Uterus (tissue), 4 donors: ENCODE results near the gene ARID3B. TPM values are rescaled to one million over a fixed set of nuclear protein-coding genes. Genes with fewer than 3 reads are reported as not detected.

Experiments used
- DNase-seq, 2 donors: peaks; one replicate each; pipeline ENCODE4 v3.0.0-alpha.2; 2019 to 2020
- H3K27ac ChIP-seq, 2 donors: fragments of 200-600 bp; sonication (generic); 1 replicate in 1 of 2; 2 replicates in 1 of 2; pipeline ENCODE4 v1.5.1; 2016 to 2018
- H3K27me3 ChIP-seq, 2 donors: fragments of 200-600 bp; sonication (generic); one replicate each; pipeline ENCODE4 v1.5.1; 2018 to 2019; ENCODE audit warnings: control low read depth in 1 of 2
- H3K36me3 ChIP-seq, 2 donors: fragments of 200-600 bp; sonication (generic); one replicate each; pipeline ENCODE4 v1.5.1; 2019; ENCODE audit warnings: control low read depth in 1 of 2
- H3K4me1 ChIP-seq, 2 donors: fragments of 200-600 bp; sonication (generic); one replicate each; pipeline ENCODE4 v1.5.1; 2018 to 2019; ENCODE audit warnings: control low read depth in 1 of 2
- H3K4me3 ChIP-seq, 2 donors: fragments of 200-600 bp; sonication (generic); 1 replicate in 1 of 2; 2 replicates in 1 of 2; pipeline ENCODE4 v1.5.1; 2018 to 2019; ENCODE audit warnings: mild to moderate bottlenecking in 1 of 2
- H3K9me3 ChIP-seq, 2 donors: fragments of 200-600 bp; sonication (generic); one replicate each; pipeline ENCODE4 v1.5.1; 2019; ENCODE audit warnings: control low read depth in 1 of 2
- POLR2A ChIP-seq, 2 donors: fragments of 450-650 bp; IDR thresholded peaks; one replicate each; pipeline ENCODE4 v1.6.1; 2016; ENCODE audit warnings: antibody characterized with exemption in 2 of 2, mild to moderate bottlenecking in 1 of 2, moderate library complexity in 1 of 2
- intact Hi-C: fragments of 100-400 bp; cut with DNase I; formaldehyde crosslinking; loops from one replicate; pipeline ENCODE4 v1.15.1; 2023; ENCODE audit warnings: low total_unique reads
- total RNA-seq, 4 donors: library from RNA; depleted of rRNA in 3 of 4; stranded (reverse); fragments of >200 nt in 3 of 4; gene quantifications; one replicate each; pipeline versions ENCODE4 v1.1.0 to v1.2.4, GENCODE V29; 2014 to 2023
- TF ChIP-seq, protein P1 (sequence below), 4 experiments: fragments of 200-600 bp in 2 of 4; fragments of 450-650 bp in 2 of 4; sonication (generic) in 2 of 4; IDR thresholded peaks; one replicate each; pipeline ENCODE4 v1.5.1; 2016 to 2019; ENCODE audit warnings: antibody characterized with exemption in 4 of 4, mild to moderate bottlenecking in 2 of 4, moderate library complexity in 1 of 4
- donor health status: DM: yes; HTN: yes; CAD: no.

ARID3B gene
- total RNA-seq, 4 donors from 2014 or later = 1.5 to 8.8 (median 3.7) TPM

DNA sequence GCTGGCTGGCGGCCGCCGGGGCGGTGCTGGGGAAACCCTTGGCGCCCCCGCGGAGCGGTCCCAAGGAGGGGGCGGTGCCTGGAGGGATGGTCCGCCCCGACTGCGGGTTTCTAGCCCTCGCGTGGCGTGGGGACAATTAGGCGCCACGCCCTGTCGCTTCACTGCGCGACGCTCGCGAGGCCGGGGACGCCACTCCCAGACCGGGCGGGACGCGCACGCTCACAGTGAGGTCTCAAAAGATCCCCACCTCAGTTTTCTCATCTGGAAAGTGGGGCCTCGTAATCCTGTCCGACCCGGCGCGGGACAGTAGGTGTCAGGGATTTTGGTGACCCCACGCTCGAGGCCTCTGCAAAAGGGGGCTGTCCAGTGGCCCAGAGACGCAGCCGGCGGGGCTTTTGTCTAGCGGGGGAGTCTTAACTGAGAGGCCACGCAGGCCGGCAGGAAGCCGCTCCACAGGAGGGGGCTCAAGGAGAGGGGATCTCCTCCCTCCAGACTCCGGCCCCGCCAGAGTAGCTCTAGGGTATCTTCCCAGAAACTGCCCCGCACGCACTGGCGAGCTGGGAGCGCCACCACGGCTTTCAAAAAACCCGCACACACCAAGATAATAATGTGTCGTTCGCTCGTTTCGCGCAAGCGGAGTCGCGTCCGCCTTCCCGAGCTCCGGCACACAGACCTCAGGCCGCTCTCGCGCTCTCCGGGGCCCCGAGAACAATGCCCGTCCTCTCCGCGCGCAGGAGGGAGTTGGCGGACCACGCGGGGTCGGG lies 73.9 kb downstream of the ARID3B start:
- no peak for DNase-seq
- H3K36me3 ChIP-seq = no peaks in the 10 kb centered on the region
- no peaks in the 10 kb centered on the region for H3K27me3 ChIP-seq
- intact Hi-C loops = loop anchor here (5.0 kb wide), 1 partner anchor 73 kb away; the partner anchor contains the start of gene ARID3B
- H3K4me3 ChIP-seq = peak overlapping the region; percentile 71 to 86
- H3K27ac ChIP-seq = peak overlapping the region; percentile 82 to 94
- TF ChIP-seq, protein P1, sequence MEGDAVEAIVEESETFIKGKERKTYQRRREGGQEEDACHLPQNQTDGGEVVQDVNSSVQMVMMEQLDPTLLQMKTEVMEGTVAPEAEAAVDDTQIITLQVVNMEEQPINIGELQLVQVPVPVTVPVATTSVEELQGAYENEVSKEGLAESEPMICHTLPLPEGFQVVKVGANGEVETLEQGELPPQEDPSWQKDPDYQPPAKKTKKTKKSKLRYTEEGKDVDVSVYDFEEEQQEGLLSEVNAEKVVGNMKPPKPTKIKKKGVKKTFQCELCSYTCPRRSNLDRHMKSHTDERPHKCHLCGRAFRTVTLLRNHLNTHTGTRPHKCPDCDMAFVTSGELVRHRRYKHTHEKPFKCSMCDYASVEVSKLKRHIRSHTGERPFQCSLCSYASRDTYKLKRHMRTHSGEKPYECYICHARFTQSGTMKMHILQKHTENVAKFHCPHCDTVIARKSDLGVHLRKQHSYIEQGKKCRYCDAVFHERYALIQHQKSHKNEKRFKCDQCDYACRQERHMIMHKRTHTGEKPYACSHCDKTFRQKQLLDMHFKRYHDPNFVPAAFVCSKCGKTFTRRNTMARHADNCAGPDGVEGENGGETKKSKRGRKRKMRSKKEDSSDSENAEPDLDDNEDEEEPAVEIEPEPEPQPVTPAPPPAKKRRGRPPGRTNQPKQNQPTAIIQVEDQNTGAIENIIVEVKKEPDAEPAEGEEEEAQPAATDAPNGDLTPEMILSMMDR (IDR thresholded peaks at IDR 0.05) = no peak
- peak in 1 of 2 donors; percentile 42 for TF ChIP-seq POLR2A (IDR thresholded peaks at IDR 0.05)
- peaks cover 0 to 7% of the 10 kb centered on the region in 2 donors for H3K4me1 ChIP-seq
- H3K9me3 ChIP-seq = no peaks in the 10 kb centered on the region

GRCh38 chr15:74615508-74616365 lies 74.7 kb downstream of the ARID3B start, which contains the start of gene CLK3:
Gene CLK3, plus strand, starts transcription at chr15:74615836. Its CDS starts 3,361 bp downstream, at chr15:74619197.
- intact Hi-C loops = loop anchor here (5.0 kb wide), 1 partner anchor 73 kb away; the partner anchor contains the start of gene ARID3B
- Histone ChIP-seq H3K4me1 (peaks cover 0 to 7% of the 10 kb centered on the region in 2 donors), H3K9me3 (no peaks in the 10 kb centered on the region), H3K36me3 (no peaks in the 10 kb centered on the region), H3K27ac (peak within 1 kb of the TSS; percentile 82 to 94), H3K27me3 (no peaks in the 10 kb centered on the region), H3K4me3 (peak within 1 kb of the TSS; percentile 71 to 86)
- DNase-seq = peak; percentile 94 to 96
- peak; percentile 74 to 85 for TF ChIP-seq POLR2A (IDR thresholded peaks at IDR 0.05)
- TF ChIP-seq, protein P1 (IDR thresholded peaks at IDR 0.05) = no peak

- Histone ChIP-seq H3K4me3 (peak overlapping the region; percentile 71 to 86), H3K9me3 (no peaks in the 10 kb centered on the region), H3K27me3 (no peaks in the 10 kb centered on the region), H3K36me3 (no peaks in the 10 kb centered on the region), H3K4me1 (peaks cover 0 to 7% of the 10 kb centered on the region in 2 donors), H3K27ac (peak overlapping the region; percentile 82 to 94)
- intact Hi-C loops = loop anchor here (5.0 kb wide), 1 partner anchor 74 kb away; the partner anchor contains the start of gene ARID3B
- TF ChIP-seq POLR2A (IDR thresholded peaks at IDR 0.05) = no peak
- TF ChIP-seq, protein P1 (IDR thresholded peaks at IDR 0.05) = no peak
- DNase-seq = peak; percentile 63 to 68
These were observed 75.4 kb downstream of the ARID3B start for GRCh38 chr15:74616366-74616939.

- H3K36me3 ChIP-seq = no peaks in the 10 kb centered on the region
- TF ChIP-seq, protein P1 (IDR thresholded peaks at IDR 0.05) = no peak
- TF ChIP-seq POLR2A (IDR thresholded peaks at IDR 0.05) = no peak
- no peaks in the 10 kb centered on the region for H3K27me3 ChIP-seq
- H3K9me3 ChIP-seq = no peaks in the 10 kb centered on the region
- H3K4me3 ChIP-seq = peak overlapping the region; percentile 71 to 86
- peaks cover 0 to 7% of the 10 kb centered on the region in 2 donors for H3K4me1 ChIP-seq
- intact Hi-C loops = loop anchor here (5.0 kb wide), 1 partner anchor 75 kb away; the partner anchor contains the start of gene ARID3B
- DNase-seq = no peak
- H3K27ac ChIP-seq = peak overlapping the region; percentile 82 to 94
These were observed 76.0 kb downstream of the ARID3B start for GRCh38 chr15:74616996-74617395.
